Daoy (cell line): Measurements from ENCODE around the gene SMAD2. TPM values are rescaled to one million over a fixed set of nuclear protein-coding genes. Genes with fewer than 3 reads are reported as not detected.
"Not testable (repeated sequence)": the region's sequence is repeated elsewhere in the genome, so short reads cannot be mapped to it uniquely, and the experiment has no call there.

Experiments
- DNase-seq: peaks from one replicate; pipeline ENCODE4 v3.0.0-alpha.2; 2015; ENCODE audit warnings: low read depth
- total RNA-seq: library from RNA; depleted of rRNA; stranded (reverse); fragments of >200 nt; shearing (Covaris generic); gene quantifications from 2 replicates; pipeline ENCODE4 v1.2.3, GENCODE V29; 2014; rRNA removed

Gene SMAD2
- total RNA-seq = 67.2 and 88.3 TPM in 2 replicates

DNA sequence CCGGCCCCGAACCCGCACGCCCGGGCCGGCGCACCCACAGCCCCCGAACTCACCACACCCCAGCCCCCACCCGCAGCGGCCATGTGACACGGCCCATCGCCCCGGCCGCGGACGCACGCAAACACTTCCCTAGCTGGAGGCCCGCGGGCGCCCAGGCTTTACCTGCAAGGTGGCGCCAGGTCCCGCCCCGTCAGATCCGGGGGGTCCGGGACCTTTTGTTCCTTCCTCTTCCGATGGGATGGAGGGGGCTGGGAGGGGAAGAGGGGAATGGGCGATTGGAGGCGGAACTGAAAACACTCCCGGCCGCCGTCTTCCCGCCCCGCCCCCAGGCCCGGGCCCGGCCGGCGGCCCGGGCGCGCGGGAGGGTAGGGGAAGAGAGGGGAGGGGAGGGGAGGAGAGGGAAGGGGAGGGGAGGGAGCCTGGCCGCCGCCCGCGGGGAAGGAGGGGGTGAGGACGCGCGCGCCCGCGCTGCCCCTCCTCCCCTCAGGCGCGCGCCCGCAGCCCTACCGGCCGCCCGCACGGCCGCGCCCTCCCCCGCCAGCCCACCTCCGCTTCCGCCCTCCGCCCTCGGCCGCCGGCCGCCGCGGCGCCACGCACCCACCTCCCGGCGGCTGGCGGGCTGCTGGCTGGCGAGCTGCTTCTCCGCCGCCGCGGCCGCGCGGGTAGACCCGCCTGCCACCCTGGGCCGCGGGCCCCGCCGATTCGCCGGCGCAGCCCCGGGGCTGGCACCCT lies at the start of gene SMAD2:
TSS of gene SMAD2 (minus strand) at position 461 of the 732 bp plus-strand sequence. CDS start 33,903 bp downstream, outside the sequence.
- no peak for DNase-seq

DNA sequence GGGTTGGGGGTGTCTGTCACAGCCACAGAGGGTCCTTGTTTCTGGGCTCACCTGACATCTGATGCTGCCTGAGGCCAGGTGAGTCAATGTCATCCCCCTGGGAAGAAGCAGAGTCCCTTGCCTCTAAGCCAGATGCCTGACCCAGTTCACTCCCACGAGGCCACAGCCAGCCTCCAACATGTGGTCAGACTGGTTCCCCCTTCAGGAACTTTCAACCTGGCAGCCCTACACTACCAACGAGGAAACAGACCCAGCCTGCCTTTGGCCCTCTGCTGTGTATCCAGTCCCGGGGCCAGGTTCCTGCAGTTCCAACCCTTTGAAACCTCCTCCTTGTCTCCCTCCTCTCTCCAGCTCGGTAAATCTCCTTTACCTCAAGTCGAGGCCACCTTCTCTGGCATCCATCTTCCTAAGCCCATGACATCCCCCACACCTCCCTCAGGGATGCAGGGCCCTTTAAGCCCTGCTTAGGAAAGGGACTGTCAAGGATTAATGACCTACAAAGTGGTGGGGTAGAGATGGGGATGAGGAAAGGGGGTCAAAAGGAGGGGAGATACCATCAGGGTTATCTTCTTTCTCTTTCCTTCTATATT lies 49.2 kb upstream of the SMAD2 start:
- no peak for DNase-seq

DNA sequence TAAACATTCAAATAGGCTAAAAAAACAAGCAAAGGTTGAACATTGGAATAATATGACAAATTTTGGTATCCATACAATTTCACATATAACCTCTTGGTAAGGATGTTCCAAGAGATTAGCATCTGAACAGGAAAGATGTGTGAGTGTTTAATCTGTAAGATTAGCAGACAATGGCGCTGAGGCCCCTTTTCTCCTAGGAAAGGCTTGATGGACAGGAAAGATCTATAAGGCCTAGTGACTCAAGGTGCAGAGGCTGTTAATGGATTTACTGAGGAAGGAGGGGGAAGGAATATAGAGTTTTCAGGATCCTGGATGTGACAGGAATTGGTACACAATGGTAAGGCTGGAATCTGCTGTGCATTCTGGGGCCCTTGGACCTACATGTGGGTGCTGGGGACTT lies 48.1 kb upstream of the SMAD2 start:
- no peak for DNase-seq

DNA sequence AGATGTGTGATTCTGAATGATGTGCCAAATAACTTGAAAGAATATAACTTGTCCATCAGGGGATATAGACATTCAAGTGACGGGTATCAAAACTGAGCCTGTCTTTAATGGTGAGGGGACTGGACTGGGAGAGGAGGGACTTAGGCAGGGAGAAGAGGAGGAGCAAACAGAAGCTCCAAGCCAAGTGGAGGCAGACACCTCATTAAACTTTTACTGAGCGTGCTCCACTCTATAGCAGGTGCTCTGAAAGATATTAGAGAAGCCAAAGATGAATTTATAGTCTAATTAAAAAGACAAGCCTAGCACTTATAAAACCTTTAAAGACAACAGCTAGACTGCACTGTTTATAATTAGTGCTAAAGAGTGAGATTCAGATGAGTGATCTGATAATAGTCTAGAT lies 47.7 kb upstream of the SMAD2 start:
- DNase-seq = no peak

DNA sequence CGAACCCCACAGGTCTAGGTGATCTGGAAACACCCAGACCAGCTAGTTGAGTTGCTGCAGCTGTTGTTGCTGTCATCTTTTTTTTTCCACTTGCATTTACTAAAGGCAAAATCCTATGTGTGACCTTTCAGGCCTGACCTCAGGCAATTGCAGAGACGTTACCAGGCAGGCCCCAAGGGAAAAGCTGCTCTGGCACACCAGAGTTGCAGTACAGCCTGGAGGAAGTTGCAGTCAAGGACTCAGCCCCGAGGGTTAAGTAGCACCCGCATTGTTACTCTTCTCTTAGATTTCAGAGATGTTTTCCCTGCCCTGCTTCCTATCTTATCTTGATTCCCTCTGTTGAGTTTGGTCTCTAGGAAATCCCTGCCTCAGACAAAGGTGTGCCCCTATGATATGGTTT lies 45.2 kb upstream of the SMAD2 start:
- DNase-seq = no peak

DNA sequence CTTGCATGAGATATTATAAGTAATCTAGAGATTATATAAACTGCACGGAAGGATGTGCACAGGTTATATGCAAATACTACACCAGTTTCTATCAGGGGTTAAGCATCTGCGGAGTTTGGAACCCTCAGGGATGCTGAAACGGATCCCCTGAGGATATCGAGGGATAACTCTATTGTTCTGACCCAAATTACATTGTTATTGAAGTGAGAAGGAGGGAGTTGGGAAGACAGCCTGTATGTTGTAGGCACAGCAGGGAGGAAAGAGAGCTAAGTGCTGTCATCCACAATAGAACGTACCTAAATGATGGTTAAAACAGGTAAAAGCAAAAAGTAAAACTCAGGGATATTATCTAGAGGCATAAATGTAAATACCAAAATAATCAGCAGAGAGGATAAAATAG lies 44.6 kb upstream of the SMAD2 start:
- DNase-seq = no peak

DNA sequence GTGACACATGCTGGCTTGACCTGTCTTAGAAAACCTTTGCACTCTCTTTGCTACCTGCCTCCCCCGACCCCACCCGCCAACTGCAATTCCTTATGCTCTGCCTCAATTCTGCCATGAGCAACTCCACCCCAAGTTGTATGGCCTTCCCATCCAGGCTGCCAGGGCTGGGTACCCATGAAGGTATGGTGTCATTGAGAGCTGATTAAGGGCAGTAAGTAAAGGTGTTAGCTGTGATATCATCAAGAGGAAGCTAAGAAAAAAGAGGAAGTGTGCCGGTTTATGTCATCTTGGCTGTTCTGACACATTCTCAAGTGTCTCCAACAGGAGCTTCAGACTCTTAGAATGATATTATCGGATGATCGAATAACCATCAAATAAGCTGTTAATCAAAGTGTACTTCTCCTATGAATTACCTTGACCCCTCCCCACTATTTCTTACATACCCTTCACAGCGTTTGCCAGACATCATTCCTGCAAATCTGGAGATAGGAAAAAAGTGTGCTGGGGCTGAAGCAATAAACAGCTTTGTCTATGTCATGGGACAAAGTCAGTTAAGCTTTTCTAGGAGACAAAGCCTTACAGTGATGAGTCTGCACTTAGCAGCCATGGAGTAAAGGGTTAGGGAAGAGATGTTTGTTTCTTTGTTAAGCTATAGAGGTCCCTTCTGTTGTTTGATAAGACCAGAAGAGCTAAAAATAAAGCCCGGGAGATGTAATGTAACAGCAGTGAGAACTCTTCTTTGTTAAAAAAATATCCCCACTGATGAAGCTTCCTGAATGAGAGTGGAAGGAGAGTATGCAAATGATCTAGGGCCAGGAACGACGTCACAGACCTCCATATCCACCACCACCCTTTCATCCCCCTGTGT lies 40.4 kb upstream of the SMAD2 start:
- DNase-seq = no peak

DNA sequence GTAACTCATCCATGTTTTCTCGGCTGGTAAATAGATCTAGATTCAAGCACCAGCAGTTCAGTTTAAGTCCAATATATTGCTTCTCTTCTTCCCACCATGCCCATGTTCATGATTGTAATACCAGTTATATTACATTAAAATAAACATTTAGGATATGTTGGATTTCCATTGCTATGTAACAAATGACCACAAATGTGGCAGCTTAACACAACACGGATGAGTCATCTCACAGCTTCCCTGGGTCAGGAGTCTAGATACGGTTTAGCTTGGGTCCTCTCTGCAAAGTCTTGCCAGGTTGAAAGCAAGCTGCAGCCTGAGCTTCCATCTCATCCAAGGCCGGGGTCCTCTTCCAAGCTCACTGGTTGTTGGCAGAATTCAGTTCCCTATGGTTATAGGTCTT lies 39.4 kb upstream of the SMAD2 start:
- DNase-seq = peak; percentile 58

DNA sequence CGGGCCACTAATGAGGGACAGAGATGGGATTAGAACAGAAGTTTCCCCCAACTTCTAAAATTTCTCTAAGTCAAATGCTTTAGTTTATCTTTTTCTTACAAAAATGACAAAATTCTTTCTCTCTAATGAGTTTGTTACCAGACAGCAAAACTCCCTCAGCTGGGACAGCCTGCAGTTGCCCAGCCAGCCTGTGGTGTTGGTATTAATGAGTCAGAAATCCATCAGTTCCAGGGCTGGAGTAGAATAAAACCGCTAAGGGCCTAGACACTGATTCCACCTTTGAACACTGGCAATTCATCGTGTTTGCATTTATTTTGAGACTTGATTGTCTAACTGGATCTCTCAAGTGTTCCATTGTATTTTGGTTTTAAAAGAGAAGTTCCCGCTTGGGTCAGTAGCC lies 38.3 kb upstream of the SMAD2 start:
- DNase-seq = peak; percentile 59

DNA sequence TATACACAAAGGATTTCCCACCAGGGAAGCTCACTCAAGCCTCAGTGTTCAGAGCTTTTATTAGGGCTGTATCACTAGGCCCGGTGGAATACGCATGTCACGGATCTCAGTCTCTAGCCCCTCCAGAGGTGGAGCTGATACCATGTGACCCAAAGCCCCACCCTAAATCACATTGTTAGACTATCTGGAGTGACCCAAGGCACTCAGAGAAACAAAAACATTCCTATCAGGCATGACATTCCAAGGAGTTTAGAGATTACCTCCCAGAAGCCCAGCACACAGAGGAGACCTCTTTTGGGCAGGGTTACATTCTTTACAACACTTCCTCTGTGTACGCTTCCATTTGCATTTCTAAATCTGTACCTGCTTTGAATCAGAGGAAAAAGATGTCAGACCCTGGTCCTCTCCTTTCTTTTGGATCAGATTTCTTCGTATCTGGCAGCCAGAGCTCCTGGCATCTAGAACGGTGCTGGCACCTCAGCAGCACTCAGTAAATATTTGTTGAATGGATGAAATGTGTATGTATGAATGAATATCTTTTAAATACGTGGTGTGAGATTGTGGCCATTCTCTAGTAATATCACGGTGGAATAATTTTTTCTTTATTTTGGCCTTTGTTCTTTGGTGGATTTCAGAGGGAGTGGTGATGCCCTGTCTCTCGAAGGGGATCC lies 37.7 kb upstream of the SMAD2 start:
- peak; percentile 53 for DNase-seq

DNA sequence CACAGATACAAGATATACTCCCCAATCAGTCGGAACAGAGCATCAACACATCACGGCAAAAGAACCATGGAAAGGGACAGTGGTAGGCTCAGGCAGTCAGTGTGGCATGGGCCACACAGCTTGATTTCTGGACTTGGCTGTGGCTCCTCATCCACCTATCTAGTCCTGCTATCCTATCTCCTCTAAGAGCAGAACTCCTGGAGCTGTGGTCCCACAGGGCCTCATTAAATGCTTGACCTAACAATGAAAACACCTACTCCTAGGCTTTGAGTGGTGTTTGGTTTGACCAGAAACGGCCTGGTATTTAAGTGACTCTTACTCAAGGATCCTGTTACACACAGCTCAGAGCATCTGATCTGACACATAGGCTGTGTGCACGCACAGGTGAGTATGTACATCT lies 33.6 kb upstream of the SMAD2 start:
- DNase-seq = peak; percentile 13

DNA sequence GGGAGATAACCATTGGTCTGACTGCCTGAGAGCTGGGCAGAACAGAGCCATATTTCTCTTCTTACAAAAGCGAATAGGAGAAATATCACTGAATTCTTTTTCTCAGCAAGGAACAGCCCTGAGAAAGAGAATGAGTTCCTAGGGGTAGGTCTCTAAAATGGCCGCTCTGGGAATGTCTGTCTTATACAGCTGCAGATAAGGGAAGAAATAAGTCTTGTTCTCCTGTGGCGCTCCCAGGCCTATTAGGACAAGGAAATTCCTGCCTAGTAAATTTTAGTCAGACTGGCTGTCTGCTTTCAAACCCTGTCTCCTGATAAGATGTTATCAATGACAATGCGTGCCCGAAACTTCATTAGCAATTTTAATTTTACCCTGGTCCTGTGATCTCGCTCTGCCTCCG lies 30.5 kb upstream of the SMAD2 start:
- DNase-seq = not testable (repeated sequence)

DNA sequence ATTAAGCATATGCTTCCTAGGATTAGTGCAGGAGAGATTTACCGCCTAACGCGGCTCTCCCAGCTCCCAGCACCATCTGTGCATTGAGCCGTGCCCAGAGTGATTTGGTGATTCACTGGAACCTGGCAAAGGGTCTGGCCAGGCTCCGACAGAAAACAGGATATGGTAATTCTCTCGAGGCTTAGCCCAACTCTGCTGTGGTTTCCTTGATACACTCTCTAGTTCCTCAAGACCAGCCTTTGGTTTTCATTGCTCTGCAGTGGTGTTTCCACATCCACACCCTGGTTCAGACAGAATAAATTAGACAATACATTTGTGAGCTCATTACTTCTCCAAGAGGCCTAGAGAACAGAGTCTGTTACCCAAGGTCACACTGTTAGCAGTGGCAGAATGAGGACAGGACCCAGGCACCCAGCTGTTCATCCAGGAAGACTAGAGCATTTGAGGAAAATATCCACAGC lies 23.0 kb upstream of the SMAD2 start:
- peak; percentile 87 for DNase-seq

DNA sequence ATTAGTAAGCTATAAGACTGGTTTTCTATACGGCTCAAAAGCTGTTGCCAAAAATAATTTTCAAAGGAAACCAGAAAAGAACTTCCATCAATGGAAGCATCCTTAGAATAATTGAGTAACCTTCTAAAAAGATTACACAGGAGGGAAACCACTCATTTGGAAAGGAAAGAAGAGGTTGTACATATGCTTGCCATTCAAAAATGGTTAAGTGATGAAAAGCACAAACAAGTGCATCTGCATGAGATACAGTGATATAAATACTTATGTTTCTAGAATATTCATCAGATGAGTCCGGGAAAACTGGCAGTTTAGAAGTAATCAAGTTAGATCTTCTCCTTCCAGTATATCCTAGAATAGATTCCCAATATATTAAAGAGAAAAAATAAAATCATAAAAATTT lies 20.1 kb upstream of the SMAD2 start:
- DNase-seq = no peak

DNA sequence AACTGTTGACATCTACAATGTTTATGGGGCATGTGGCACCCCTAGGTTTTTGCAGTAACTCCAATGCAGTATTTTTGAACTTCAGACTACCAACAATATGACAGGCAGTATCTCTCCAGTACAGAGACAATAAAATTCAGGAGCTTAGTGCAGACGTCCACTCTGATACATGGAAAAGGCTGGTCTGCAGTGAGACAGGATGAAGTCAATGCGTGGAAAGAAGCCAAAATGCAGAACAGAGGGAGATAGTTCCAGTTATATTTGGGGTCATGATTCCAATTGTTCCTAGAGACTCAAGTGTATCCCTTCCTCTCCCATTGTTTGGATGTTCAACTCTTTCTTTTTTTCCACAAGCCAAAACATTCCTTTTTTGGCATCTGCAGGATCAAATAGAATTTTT lies 18.7 kb upstream of the SMAD2 start:
- no peak for DNase-seq

DNA sequence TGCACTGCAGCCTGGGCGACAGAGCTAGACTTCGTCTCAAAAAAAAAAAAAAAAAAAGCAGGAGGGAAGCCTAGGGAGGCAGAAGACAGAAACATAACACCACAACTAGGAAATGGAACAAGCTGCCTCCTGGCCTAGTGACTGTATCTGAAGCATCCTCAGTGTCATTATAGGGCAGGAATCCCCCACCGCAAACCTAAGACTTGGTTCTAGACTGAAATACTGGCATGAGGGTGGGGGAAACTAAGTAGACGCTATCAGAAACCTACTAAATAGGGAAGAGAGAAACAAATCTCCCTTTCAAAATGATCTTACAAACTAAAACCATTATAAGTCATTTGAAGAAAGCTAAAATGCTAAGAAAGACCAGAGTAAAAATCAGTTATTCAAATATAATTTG lies 16.4 kb upstream of the SMAD2 start:
- DNase-seq = no peak

DNA sequence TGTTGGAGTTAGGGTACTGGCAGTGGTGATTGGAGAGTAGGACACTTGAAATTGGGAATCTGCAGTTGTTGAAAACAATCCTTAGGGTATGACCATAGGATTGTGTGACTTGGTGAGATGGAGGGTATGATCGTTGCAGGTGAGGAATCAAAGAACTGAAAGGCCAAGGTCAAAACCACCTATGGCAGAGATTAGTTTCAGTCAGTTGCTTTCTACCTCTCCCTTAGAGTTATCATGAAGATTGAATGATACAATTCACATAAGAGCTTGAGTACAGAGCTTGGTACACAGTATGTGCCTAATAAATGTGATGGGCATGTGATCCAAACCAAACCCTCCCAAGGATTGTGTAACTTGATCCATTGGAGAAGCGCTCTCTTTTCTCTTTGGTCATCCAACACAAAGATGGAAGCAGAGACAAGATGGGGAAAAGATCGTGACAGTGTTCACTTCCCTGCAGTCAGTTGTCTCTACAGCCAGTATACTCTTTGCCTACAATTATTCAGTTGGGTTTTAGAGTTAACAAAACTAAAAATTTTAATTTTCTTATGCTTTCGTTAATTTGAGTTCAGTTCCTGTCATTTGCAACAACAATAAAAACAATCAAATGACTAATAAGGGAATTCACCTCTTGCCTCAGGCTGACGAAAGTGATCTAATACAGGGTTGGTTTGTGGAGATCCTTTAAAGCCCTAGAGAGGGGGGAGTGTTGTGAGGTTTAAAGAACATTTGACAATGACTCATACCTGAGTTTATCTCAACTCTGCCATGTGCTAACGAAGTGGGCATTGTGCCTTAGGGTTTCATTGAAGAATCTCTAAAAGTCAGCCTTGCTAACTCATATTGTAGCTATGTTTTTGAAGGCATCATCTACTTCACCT lies 14.8 kb upstream of the SMAD2 start:
- DNase-seq = peak; percentile 75

DNA sequence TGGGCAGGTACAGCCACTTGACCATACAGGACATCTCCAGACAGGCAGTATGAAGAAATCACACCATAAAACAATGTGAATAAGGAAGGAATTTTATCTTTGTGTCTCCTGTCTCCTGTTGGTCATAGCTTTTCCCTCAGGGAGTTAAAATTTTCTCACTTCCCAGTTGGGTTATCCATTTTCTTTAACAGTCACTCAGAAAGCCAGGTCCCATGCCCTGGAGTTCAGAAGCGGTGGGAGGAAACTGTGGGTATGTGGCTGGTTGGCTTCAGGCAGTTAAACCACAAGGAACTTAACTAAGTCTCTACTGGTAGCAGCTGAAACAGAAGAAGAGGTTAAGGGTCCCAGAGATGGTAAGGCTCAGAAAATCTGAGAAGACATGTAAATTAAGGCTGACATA lies 6.5 kb upstream of the SMAD2 start:
- no peak for DNase-seq

DNA sequence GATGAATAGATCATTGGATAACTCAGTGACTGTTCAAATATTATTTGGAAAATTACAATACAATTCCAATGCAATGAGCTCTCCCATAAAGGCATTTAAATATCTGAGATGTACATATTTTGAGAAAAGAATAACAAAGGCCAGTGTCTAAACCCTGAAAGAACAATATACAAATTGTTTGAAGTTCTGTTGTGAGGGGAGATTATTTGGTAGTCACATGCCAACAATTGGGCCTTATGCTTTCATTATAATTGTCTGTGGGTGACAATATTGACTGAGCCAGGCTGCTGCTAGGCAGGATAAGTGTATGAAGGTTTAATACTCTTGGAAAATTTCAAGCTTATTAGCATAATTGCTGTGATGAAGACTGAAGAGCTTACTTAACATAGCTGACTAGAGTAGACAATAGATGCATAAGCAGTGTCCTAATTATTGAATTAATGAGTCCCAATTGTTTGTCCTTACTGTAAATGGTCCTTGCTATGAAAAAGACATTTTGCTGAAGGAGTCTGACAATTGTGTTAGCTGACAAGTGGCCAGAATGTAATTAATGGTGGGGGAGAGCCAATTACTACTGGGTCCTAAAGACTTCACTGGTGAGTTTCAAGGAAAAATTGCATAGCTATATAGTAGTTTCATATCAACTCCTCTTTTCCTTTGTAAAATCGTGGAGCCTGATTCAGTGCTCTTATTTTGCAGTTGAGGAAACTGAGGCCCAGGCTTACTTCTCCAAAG lies 5.0 kb upstream of the SMAD2 start:
- no peak for DNase-seq

DNA sequence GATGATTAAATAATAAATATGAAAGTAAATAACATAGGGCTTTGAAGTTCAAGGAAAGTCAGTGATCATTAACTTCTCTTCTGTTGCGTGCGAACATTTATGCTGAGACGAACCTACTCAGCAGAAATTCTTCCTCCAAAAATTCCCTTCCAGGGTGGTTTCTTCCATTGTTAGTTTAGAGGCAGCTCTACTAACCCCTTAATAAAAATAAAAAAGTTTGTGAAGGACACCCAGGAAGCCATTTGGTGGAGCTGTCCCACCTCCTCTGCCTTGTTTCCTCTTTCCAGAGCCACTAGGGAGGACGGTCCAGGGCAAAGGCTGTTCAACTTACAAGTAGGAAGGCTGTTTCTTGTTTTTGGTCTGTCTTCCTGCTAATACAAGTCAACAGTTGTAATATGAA lies 2.1 kb upstream of the SMAD2 start:
- DNase-seq = no peak
